RCC 7860 (cell line): ENCODE results near the gene KCNJ6.
A peak's percentile ranks its signal among the peaks of the same experiment; 100 is the strongest.
"Not testable (repeated sequence)": the region's sequence is repeated elsewhere in the genome, so short reads cannot be mapped to it uniquely, and the experiment has no call there.

Experiments used
- DNase-seq: peaks from one replicate; pipeline ENCODE4 v3.0.0-alpha.2; 2015; ENCODE audit warnings: low spot score
- FAIRE-seq: peaks from 2 replicates; lab custom pipeline; 2012; peaks lifted over from hg19 to GRCh38; lab: Jason Lieb, UNC

Gene KCNJ6

GRCh38 chr21:37658817-37659458, 257.3 kb downstream of the KCNJ6 start:
- peak; percentile 48 for DNase-seq
- no peak for FAIRE-seq

GRCh38 chr21:37658121-37658816, 258.0 kb downstream of the KCNJ6 start:
- no peak for DNase-seq
- no peak for FAIRE-seq

GRCh38 chr21:37656899-37657298, 259.4 kb downstream of the KCNJ6 start:
- no peak for FAIRE-seq

GRCh38 chr21:37655611-37656300, 260.5 kb downstream of the KCNJ6 start:
- no peak for DNase-seq
- no peak for FAIRE-seq

More at GRCh38 chr21:37656899-37657298, 259.4 kb downstream of the KCNJ6 start:
- DNase-seq = no peak

GRCh38 chr21:37654596-37654995, 261.7 kb downstream of the KCNJ6 start:
- no peak for DNase-seq
- no peak for FAIRE-seq

- no peak for FAIRE-seq
These were observed 263.1 kb downstream of the KCNJ6 start for GRCh38 chr21:37653201-37653600.

GRCh38 chr21:37647781-37648180, 268.5 kb downstream of the KCNJ6 start:
- FAIRE-seq = no peak
- no peak for DNase-seq

More at GRCh38 chr21:37653201-37653600, 263.1 kb downstream of the KCNJ6 start:
- no peak for DNase-seq

- FAIRE-seq, DNase-seq: not testable (repeated sequence)
These were observed 269.5 kb downstream of the KCNJ6 start for GRCh38 chr21:37646761-37647160.

GRCh38 chr21:37645848-37646247, 270.4 kb downstream of the KCNJ6 start:
- DNase-seq (no peak), FAIRE-seq (no peak)

- DNase-seq (no peak), FAIRE-seq (no peak)
These were observed 271.6 kb downstream of the KCNJ6 start for GRCh38 chr21:37644636-37645035.

- not testable (repeated sequence) for FAIRE-seq
These were observed 272.4 kb downstream of the KCNJ6 start for GRCh38 chr21:37643862-37644261.

GRCh38 chr21:37642493-37642892, 273.8 kb downstream of the KCNJ6 start:
- DNase-seq (no peak), FAIRE-seq (no peak)

More at GRCh38 chr21:37643862-37644261, 272.4 kb downstream of the KCNJ6 start:
- DNase-seq = not testable (repeated sequence)

GRCh38 chr21:37639756-37640155, 276.5 kb downstream of the KCNJ6 start:
- DNase-seq (no peak), FAIRE-seq (no peak)

GRCh38 chr21:37636152-37636860, 280.0 kb downstream of the KCNJ6 start:
- FAIRE-seq (no peak), DNase-seq (peak; percentile 75)

- no peak for FAIRE-seq
- DNase-seq = no peak
These were observed 284.7 kb downstream of the KCNJ6 start for GRCh38 chr21:37631319-37632117.

- no peak for DNase-seq
- FAIRE-seq = no peak
These were observed 285.4 kb downstream of the KCNJ6 start for GRCh38 chr21:37630872-37631271.

GRCh38 chr21:37628362-37628761, 287.9 kb downstream of the KCNJ6 start:
- DNase-seq = no peak
- FAIRE-seq = no peak

GRCh38 chr21:37627561-37627960, 288.7 kb downstream of the KCNJ6 start:
- DNase-seq (no peak), FAIRE-seq (no peak)

- no peak for FAIRE-seq
These were observed 289.2 kb downstream of the KCNJ6 start for GRCh38 chr21:37627074-37627473.

GRCh38 chr21:37626320-37626719, 289.9 kb downstream of the KCNJ6 start:
- no peak for DNase-seq
- no peak for FAIRE-seq

More at GRCh38 chr21:37627074-37627473, 289.2 kb downstream of the KCNJ6 start:
- no peak for DNase-seq
